ENCODE measurements around the gene CAB39. TPM values are rescaled to one million over a fixed set of nuclear protein-coding genes. Genes with fewer than 3 reads are reported as not detected.

Gene CAB39
- total RNA-seq, 1 experiment from 2014 or later, result 34.2 TPM

DNA sequence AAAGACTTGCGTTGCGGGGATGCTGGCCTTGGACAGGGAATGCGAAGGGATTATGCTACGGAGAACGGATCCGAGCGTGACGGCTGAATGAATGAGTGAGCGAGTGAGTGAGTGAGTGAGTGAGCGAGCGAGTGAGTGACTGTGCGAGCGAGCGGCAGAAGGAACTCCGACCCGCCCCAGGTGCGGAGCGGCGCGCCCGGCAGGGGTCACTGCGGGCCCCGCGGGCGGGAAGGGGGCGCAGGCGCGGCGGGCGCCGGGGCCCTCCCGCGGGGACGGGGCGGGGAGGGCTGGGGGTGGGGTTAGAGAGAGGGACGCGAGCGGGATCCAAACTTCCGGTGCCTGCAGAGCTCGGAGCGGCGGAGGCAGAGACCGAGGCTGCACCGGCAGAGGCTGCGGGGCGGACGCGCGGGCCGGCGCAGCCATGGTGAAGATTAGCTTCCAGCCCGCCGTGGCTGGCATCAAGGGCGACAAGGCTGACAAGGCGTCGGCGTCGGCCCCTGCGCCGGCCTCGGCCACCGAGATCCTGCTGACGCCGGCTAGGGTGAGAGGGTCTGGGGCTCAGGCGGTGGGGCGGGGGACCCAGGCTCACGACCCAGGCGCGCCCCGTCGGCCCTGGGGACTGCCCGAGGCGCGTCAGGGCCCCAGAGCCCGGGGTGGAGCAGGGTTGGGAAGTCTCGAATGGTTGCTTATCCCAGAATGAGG, 152.1 kb downstream of the CAB39 start, which contains the start of gene ITM2C:
ITM2C (plus strand) TSS at position 338 of the 702 bp plus-strand sequence; CDS start at position 422, 84 bp downstream.
- H3K36me3 ChIP-seq, result no peaks in the 10 kb centered on the region
- H3K9me3 ChIP-seq, result no peaks in the 10 kb centered on the region
- peak within 1 kb of the TSS; percentile 64 for H3K4me3 ChIP-seq
- peaks cover 14% of the 10 kb centered on the region for H3K27me3 ChIP-seq
- peak; percentile 70 for DNase-seq

- DNase-seq, result no peak
- no peaks in the 10 kb centered on the region for H3K36me3 ChIP-seq
- H3K9me3 ChIP-seq, result no peaks in the 10 kb centered on the region
- H3K4me3 ChIP-seq, result peak overlapping the region; percentile 64
- H3K27me3 ChIP-seq, result peaks cover 14% of the 10 kb centered on the region
Measured at GRCh38 chr2:230865307-230865765, 152.7 kb downstream of the CAB39 start.

DNA sequence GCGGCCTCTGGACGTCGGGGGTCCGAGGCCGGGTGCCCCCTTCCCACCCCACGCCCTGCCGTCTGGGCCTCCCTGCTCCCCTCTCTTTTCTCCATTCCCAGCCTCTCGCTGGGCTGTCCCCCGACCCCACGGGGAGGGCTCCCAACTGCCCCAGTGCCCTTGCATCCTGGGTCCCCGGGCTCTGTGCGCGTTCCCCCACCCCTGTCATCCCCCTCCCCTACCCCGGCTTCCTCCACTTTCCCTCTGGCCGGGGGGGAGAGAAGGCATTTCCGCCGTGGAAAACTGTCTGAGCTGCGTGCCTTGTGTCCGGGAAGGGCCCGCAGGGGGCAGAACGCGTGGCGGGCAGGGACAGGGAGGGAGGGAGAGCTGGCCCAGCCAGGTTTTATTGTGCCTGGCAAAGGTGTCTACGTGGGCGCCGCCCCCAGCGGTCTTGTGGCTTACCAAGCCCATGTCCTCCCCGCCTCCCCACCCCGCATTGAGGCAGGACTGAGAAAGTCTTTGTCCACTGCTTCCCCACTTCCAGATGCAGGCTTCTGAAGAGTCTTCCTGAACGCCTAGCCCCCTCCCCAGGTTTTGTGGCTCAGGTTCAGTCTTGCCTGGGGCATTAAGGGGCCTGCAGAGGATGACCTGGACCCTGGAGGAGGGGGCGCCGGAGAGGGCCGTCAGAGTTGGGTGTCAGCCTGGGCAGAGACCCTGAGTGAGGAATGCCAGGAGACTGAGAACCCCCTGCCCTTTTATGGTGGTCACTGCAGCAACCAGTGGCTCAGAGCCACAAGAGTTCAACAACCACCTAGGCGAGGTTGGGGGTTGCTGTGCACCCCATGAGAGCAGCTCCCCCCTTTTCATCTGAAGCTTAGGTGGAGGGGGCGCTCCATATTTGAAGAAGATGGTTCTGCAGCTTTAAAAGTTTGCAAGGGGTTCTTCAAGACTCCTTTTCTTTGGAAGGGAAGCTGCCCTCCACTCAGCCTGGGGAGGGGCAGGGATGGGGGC, 153.4 kb downstream of the CAB39 start:
- Histone ChIP-seq H3K27me3 (peaks cover 14% of the 10 kb centered on the region), H3K4me3 (no peak overlapping the region), H3K36me3 (no peaks in the 10 kb centered on the region), H3K9me3 (no peaks in the 10 kb centered on the region)
- no peak for DNase-seq

DNA sequence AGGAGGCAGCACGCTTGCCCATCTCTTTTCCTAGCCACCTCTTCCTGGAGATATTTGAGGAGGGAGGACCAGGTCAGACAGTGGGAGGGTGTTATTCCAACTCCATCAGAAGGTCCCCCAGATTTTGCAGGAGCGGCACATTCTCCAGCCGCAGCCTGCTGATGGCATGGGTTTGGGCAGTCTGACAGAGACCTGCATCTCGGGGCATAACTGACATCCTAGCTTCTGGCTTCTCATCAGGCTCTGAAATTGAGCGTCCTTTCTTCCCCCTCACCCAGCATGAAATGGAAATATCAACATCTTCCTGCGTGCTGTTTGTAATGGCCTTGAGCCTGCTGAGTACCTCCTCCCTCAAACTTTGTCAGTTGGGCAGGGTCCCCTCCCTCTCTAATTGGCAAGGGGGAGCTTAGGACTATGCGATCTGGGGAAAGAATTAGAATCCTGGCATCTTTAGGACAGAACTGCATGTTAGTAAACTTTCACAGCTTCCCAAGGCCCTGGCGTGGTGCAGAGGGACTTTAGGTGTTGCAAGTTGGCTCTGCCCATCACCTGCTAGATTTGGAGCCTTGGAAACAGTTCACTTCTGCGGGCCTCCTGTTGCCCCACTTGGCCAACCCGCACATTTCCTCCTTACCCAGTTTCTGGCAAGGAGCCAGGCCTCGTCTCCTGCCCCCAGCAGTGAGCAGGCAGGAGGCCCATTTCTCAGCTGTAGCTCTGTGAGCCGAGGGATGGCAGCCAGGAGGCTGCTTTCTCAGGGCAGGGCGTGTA, 154.3 kb downstream of the CAB39 start:
- Histone ChIP-seq H3K9me3 (no peaks in the 10 kb centered on the region), H3K4me3 (no peak overlapping the region), H3K36me3 (no peaks in the 10 kb centered on the region), H3K27me3 (peaks cover 14% of the 10 kb centered on the region)
- DNase-seq, result peak; percentile 26

DNA sequence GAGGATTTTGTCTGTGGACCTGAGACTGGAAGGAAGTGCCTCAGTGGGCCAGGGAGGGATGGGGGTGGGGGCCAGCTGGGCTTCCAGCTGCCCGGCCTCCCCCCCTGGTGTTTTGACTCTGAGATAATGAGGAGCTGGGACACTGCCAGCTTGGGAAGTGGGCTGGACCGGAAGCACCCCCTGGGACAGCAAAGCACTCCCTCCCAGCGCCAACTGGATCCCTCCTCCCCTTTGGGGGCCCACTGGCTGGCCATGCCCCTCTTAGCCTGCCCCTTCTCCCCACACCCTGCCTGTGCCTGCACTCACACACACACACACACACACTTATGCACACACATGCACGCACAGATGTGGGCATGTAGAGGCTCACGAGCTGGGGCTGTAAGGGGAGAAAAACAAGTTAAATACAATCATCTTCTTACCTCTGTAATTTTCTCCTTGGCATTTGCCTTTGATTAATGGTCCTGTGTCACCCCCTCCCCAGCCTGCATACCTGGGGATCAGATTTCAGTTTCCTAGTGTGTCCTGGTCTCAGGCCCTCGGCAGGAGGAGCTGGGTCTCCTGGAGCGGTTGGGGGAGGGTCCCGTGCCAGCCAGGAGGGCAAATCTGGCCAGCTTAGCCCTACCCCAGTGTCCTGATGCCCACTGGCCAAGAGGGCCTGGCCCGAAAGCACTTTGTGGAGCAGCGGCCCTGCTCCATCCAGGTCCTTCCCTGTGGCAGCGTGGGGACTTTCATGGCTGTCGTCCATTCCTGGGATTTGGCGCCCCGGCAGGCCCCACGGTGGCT, 155.7 kb downstream of the CAB39 start:
- no peak for DNase-seq
- Histone ChIP-seq H3K27me3 (0 out of 2 replicates have a peak, but pooled peaks cover 2% of the 10 kb centered on the region), H3K9me3 (no peaks in the 10 kb centered on the region), H3K4me3 (no peak overlapping the region), H3K36me3 (no peaks in the 10 kb centered on the region)

DNA sequence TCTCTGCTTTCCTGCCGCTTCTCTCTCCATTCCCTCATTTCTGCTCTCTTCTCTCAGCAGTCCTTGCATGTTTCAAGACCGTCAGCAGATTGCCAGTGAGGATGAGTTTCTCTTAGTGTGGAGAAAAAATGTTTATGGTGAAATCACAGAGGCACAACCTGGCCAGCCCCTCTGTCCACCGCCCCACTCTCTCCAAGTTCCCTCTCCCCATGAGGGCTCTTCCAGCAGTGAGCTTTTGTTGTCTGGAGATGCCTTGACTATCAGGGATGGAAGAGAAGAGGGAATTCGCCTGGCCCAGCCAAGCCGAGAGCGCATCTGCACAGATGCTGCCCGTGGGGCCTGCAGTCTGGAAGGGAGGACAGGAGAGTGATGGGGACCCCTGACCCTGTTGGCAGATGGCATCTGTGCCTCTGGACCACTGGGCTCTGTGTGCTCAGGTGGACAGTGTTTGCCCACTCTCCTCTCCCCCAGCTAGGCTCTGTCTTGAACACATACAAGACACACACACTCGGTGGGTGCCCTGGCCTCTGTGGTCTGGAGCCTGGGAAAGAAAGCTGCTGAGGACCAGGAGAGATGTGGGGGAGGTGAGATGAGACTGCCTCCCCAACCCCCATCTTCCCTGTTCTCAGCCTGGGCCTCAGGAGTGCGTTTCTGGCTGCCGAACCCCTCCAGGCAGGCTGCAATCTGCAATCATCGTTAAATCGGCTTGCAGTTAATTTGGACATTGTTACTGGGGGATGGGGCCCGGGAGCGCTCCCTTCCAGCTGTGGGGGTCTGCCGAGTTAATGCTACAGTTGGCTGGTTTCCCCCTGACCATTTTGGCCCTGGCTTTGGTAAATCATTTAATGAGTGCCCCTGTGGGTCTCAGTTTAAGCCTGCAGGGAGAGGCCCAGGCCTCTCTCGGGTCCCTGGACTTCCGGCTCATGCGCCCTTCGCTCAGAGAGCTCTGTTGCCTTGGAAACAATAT, 156.6 kb downstream of the CAB39 start:
- Histone ChIP-seq H3K4me3 (no peak overlapping the region), H3K9me3 (no peaks in the 10 kb centered on the region), H3K36me3 (no peaks in the 10 kb centered on the region), H3K27me3 (0 out of 2 replicates have a peak, but pooled peaks cover 1% of the 10 kb centered on the region)
- no peak for DNase-seq

- DNase-seq, result no peak
Measured at GRCh38 chr2:230869914-230870543, 157.4 kb downstream of the CAB39 start.

More at GRCh38 chr2:230869914-230870543, 157.4 kb downstream of the CAB39 start:
- Histone ChIP-seq H3K9me3 (no peaks in the 10 kb centered on the region), H3K36me3 (no peaks in the 10 kb centered on the region), H3K4me3 (no peak overlapping the region), H3K27me3 (no peaks in the 10 kb centered on the region)

Other genes with a start within 250 kb of the CAB39 start
- 31.2 and 37.1 TPM in 2 replicates for gene ITM2C, start 152.1 kb downstream of the CAB39 start, total RNA-seq (2014; rRNA removed; shearing (Covaris generic); ENCODE audit: low replicate concordance)
- not detected in 2 replicates for gene GPR55, start 212.4 kb downstream of the CAB39 start, total RNA-seq (2014; rRNA removed; shearing (Covaris generic); ENCODE audit: low replicate concordance)

All from MG63 (cell line).